Stimulated activated CD4-positive, alpha-beta T cell treated with anti-CD3 and anti-CD28 coated beads, Interleukin-4, amount 100 ng/mL, for 1 hour (primary cell): ENCODE results near the gene GNMT.
A peak's percentile ranks its signal among the peaks of the same experiment; 100 is the strongest.
"Not testable (repeated sequence)": the region's sequence is repeated elsewhere in the genome, so short reads cannot be mapped to it uniquely, and the experiment has no call there.

Experiments used
- DNase-seq: peaks from one replicate; pipeline ENCODE4 v3.0.0-alpha.2; 2020

The GNMT gene

DNA sequence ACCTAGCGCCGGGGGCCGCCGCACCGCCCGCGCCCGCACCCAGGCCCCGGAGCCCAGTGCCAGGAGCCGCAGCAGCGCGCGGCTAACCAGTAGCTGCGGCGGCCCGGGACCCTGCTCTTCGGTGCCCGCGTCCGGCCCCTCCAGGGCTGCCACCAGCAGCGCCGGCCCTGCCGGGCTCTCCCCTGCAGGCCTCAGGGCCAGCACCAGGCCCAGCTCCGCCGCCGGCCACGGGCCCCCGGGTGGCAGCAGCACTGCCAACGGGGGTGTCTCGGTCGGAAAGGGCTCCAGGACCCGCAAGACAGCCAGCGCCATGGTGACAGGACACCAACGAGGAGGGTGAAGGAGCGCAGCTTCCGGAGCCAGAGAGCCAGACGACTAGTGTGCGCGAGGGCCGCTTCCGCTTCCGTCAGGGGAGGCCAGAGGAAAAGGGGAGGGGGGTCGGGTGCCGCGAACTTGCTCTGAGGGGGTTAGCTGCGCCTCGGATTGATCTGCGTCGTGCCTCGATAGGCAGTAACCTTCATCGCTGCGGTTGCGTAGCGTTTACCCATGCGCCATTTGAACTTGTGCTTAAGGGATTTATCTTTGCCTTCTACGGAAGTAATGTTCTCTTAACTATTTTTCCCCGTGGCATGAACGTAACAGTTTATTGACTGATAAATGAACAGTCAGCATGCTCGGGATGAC, 18.4 kb downstream of the GNMT start, which contains the start of gene PEX6:
Gene PEX6 (minus strand): TSS at position 343 of the 684 bp plus-strand sequence. CDS start 31 bp downstream, at position 312.
- peak; percentile 91 for DNase-seq

GRCh38 chr6:42979523-42980177, 19.1 kb downstream of the GNMT start:
- no peak for DNase-seq

GRCh38 chr6:42981836-42982235, 21.3 kb downstream of the GNMT start:
- DNase-seq: no peak

DNA sequence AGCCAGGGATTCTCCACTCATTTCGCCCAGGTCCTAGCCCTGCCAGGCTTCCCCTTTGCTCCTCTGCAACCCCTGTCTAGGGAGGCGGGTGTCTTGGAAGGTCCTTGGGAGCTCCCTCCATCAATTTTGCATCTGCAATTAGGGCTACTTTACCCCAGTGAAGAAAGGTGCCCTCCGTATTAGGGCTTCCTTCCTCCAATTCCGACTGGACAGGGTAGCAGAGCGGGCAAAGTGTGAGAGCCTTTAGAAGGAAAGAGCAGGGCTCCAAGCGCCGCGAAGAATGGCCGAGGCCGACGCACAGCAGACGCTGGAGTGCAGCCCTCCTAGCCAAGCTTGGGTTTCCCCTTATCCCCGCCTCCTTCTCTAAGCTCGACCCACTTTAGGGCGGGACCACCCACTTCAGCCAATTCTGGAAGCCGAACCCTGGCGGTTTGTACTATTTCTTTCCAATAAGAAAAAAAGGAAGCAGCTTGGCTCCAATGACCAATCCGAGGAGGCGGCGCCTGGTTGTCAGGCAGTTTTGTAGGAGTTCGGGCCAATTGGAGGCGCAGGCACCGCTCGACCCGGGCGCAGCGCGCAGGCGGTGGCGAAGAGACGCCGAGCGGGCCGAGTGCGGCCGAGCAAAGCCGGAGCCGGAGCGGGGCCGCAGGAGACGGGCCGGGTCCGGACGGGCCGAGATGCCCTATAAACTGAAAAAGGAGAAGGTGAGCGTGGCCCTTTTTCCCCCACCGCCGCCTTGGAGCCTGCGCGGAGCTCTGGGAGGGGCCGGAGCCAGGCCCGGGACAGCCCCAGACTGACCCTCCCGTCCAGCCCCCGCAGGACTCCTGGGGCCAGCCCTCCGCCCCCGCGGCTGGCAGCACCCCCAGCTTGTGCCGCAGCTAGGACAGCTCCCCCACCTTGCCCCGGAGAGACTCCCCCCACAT, 23.7 kb downstream of the GNMT start, which contains the start of gene PPP2R5D:
Gene PPP2R5D (plus strand): TSS at position 570 of the 923 bp plus-strand sequence. CDS start 108 bp downstream, at position 678.
- peak; percentile 95 for DNase-seq

DNA sequence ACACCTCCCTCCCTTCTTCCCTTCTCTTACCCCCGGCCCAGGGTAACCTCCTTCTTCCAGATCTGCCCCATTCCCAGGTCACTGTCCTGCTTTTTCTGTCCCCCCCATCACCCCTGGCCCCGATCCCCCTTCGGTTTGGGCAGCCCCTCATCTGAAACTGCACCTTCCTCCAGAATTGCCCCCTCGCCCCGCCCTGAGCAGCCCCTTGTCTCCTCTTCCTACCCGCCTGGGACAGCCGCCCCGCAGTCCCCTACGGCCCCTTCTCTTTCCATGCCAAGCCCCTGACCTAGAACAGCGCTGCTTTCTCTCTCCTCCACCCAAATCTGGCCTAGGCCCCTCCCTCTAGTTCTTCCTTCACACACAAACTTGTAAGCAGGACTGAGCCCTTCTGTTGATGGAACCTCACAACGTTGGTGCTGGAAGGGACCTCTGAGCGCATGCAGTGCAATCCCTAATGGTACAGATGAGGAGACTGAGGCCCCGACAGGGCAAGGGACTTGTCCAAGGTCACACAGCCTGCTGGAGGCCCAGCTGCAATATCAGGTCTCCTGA, 24.4 kb downstream of the GNMT start:
- peak; percentile 9 for DNase-seq

- DNase-seq: no peak
Measured at GRCh38 chr6:42987533-42988451, 27.2 kb downstream of the GNMT start.

- DNase-seq: no peak
Measured at GRCh38 chr6:42988486-42989020, 28.0 kb downstream of the GNMT start.

- no peak for DNase-seq
Measured at GRCh38 chr6:42989923-42990322, 29.4 kb downstream of the GNMT start.

GRCh38 chr6:42993445-42993844, 32.9 kb downstream of the GNMT start:
- no peak for DNase-seq

DNA sequence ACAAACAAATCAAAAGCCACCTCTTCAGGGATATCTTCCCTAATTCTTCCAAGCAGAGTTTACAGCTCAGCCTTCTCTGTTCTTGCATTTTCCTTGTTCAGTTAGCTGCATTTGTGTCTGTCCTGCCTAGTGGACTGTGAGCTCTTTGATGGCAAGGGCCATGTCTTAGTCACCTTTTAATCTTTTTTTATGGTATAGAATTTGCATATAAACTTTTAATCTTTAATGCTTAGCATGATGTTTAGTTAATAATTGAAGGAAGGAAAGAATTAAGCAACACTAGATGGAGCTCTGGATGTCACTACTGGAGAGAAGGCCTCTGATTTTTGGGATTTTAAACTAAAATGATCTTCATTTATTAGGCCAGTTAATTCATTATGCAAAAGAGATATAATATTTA, 36.0 kb downstream of the GNMT start:
- no peak for DNase-seq

- not testable (repeated sequence) for DNase-seq
Measured at GRCh38 chr6:42998205-42998604, 37.7 kb downstream of the GNMT start.

DNA sequence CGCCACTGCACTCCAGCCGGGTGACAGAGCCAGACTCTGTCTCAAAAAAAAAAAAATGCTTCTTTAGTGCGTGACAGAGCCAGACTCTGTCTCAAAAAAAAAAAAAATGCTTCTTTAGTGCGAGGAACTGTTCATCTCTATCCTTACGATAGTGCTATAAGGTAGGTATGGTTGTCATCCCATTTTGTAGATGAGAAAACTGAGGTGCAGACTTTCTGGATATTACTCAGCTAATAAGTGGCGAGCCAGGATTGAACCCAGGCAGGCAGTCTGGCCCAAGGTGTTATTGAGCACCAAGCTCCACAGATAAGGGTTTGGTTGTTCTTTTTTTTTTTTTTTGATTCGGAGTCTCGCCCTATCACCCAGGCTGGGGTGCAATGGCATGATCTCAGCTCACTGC, 41.3 kb downstream of the GNMT start:
- DNase-seq: no peak

- DNase-seq: no peak
Measured at GRCh38 chr6:43005844-43006243, 45.3 kb downstream of the GNMT start.

DNA sequence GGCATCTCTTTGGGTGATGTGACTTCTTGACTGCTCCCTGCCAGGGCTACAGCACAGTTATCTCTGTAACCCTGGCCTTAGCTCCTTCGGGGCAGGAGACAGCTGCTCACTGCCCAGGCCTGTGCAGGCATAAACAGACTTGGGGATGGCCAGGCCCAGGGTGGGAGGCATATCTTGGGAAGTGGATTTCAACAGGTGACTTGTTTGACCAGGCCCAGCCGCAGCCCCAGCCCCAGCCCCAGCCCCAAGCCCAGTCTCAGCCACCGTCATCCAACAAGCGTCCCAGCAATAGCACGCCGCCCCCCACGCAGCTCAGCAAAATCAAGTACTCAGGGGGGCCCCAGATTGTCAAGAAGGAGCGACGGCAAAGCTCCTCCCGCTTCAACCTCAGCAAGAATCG, 45.7 kb downstream of the GNMT start:
- no peak for DNase-seq

DNA sequence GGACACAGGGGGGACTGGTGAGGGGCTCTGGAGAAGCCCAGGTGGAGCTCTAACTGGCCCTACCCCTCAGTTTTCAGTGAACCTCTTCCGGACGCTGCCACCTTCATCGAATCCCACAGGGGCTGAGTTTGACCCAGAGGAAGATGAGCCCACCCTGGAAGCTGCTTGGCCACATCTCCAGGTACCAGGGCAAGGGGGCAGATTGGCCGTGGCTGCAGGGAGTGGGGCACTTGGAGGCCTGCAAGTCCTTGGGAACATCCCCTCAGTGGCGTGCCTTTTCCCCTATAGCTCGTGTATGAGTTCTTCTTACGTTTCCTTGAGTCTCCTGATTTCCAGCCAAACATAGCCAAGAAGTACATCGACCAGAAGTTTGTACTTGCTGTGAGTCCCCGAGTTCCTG, 46.6 kb downstream of the GNMT start:
- no peak for DNase-seq

DNA sequence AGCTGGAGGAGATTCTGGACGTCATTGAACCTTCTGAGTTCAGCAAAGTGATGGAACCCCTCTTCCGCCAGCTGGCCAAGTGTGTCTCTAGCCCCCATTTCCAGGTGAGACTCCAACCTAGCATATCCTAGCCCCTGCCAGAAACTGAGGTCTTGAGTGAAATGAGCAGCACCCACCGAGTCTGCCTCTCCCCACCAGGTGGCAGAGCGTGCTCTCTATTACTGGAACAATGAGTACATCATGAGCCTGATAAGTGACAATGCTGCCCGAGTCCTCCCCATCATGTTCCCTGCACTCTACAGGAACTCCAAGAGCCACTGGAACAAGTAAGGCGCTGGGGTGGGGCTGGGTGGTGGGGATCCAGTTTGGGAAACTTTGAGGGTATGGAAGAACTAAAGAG, 48.6 kb downstream of the GNMT start:
- DNase-seq: peak; percentile 47

- no peak for DNase-seq
Measured at GRCh38 chr6:43011207-43011606, 50.7 kb downstream of the GNMT start.

- DNase-seq: no peak
Measured at GRCh38 chr6:43012364-43012763, 51.8 kb downstream of the GNMT start.

DNA sequence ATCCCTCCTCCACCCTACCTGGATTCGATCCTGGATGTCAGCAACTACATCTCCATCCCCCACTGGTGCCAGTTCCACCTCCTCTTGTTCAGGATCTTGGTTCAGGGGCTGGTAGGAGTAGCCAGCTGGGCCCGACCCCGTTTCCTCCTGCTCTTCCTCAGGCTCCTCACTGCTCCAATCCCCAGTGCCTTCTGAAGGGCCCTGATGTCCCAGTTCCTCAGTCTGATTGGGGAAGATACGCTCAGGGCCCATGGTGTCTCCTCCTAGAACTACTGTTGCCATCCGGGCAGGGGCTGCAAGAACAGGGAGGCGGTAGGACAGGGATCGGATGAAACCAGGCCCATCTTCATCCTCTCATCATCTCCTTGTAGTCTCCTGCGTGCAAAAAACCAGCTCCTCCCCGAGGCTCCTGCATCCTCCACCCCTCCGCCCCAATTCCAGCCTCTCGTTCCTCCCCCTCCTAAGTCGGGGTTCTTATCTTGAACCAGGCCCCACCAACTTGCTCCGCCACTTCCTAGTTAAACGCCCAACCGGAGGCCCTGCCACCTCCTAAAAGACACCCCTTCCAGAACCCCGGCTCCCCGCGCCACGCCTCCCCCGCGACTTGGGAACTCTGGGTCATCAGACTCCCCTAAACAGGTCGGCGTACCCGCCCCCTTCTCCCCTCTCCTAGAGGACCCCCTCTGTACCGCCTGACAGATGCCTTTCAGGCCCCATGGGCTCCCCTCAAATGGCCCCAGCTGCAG, 52.7 kb downstream of the GNMT start:
- DNase-seq: no peak
